Smooth muscle cell (in vitro differentiated cells): Measurements from ENCODE around the gene SH3TC1. TPM values are rescaled to one million over a fixed set of nuclear protein-coding genes. Genes with fewer than 3 reads are reported as not detected.

ENCODE experiments used
- DNase-seq: peaks from one replicate; lab custom pipeline; 2025; ENCODE audit not compliant: unreplicated experiment; lab: John Stamatoyannopoulos, UW
- H2AFZ ChIP-seq: fragments of 200-600 bp; sonication (generic); 2 replicates; pipeline ENCODE4 v1.6.0; 2016; ENCODE audit warnings: antibody characterized with exemption, low read depth, mild to moderate bottlenecking
- H3F3A ChIP-seq: fragments of 200-600 bp; sonication (generic); 2 replicates; pipeline ENCODE4 v1.6.0; 2017; ENCODE audit warnings: antibody characterized with exemption, low read depth
- H3K27ac ChIP-seq: fragments of 200-600 bp; sonication (generic); 2 replicates; pipeline ENCODE4 v1.5.1; 2016; ENCODE audit warnings: low read depth, mild to moderate bottlenecking
- H3K27me3 ChIP-seq: fragments of 200-600 bp; sonication (generic); 2 replicates; pipeline ENCODE4 v1.6.1; 2016; ENCODE audit warnings: low read depth, mild to moderate bottlenecking
- H3K36me3 ChIP-seq: fragments of 200-600 bp; sonication (generic); 2 replicates; pipeline ENCODE4 v1.5.1; 2016; ENCODE audit warnings: low read depth
- H3K4me1 ChIP-seq: fragments of 200-600 bp; sonication (generic); 2 replicates; pipeline ENCODE4 v1.5.1; 2016; ENCODE audit warnings: low read depth
- H3K4me2 ChIP-seq: fragments of 200-600 bp; sonication (generic); 2 replicates; pipeline ENCODE4 v1.6.0; 2016; ENCODE audit warnings: mild to moderate bottlenecking
- H3K4me3 ChIP-seq: fragments of 200-600 bp; sonication (generic); 2 replicates; pipeline ENCODE4 v1.5.1; 2016; ENCODE audit warnings: mild to moderate bottlenecking
- H3K79me2 ChIP-seq: fragments of 200-600 bp; sonication (generic); 2 replicates; pipeline ENCODE4 v1.6.0; 2016; ENCODE audit warnings: low read depth, mild to moderate bottlenecking
- H3K9ac ChIP-seq: fragments of 200-600 bp; sonication (generic); 2 replicates; pipeline ENCODE4 v1.6.0; 2016; ENCODE audit warnings: low read depth
- H3K9me3 ChIP-seq: fragments of 200-600 bp; sonication (generic); replicated peaks from 2 replicates; pipeline ENCODE4 v1.5.1; 2016; ENCODE audit warnings: low read depth
- H4K20me1 ChIP-seq: fragments of 200-600 bp; sonication (generic); 2 replicates; pipeline ENCODE4 v1.6.0; 2016; ENCODE audit warnings: low read depth
- WGBS: methylation state at CpG from one replicate; pipeline ENCODE4 v1.1.7; 2016; ENCODE audit warnings: low lambda C conversion rate; 5-methylcytosine and 5-hydroxymethylcytosine counted together
- polyA plus RNA-seq: library from polyadenylated mRNA; unstranded; fragments of >200 nt; fragmentation: Nextera tagmentation; extraction: Ambion mirVana; gene quantifications from 2 replicates; pipeline ENCODE4 v1.2.1, GENCODE V29; 2016
- total RNA-seq: library from RNA; depleted of rRNA; stranded (reverse); fragments of >200 nt; gene quantifications from 2 replicates; pipeline ENCODE4 v1.2.3, GENCODE V29; 2014
- TF ChIP-seq, protein P1 (sequence below): fragments of 200-600 bp; sonication (generic); IDR thresholded peaks from 2 replicates; pipeline ENCODE4 v1.5.1; 2017; ENCODE audit warnings: borderline replicate concordance, mild to moderate bottlenecking, antibody characterized with exemption; ENCODE audit not compliant: insufficient read depth, poor library complexity, severe bottlenecking

The SH3TC1 gene
- total and polyA plus RNA-seq, 2 experiments from 2014 or later, result 7.8 to 17.7 TPM

DNA sequence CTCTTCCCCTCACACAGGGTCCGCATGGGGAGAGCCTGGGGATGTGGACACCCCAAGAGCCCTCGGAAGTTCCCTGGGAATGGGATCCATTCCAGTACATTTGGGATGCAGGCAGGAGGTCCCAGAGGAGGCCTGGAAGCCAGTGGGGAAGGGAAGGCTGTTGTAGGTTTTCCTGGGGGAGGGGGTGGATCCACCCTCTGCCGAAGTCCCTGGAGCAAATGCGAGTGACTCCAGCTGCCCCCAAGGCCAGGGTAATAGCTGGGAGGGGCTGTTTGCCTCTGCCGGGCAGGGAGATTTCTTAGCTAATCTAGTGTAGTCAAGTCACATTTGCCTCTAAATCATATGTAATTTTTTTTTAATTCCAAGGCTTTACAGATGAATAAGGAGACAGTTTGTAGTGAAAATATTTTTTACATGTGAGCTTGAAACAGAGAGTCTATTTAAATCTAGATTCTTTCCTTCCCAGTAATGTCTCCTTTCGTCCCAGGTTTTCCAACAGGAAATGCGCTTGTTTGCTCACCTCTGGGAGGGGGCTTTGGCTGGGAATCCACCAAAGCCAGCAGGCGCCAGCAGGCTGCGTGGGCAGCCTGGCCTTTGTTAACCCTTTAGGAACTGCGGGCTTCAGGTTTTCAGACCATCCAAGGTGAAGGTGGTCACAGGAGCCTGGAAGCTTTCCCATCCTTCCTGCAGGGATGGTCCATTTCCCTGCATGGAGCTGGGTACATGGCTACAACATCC lies 26.8 kb downstream of the SH3TC1 start:
- Histone ChIP-seq H3K36me3 (no peaks in the 10 kb centered on the region), H3K4me2 (peak overlapping the region; percentile 37)

DNA sequence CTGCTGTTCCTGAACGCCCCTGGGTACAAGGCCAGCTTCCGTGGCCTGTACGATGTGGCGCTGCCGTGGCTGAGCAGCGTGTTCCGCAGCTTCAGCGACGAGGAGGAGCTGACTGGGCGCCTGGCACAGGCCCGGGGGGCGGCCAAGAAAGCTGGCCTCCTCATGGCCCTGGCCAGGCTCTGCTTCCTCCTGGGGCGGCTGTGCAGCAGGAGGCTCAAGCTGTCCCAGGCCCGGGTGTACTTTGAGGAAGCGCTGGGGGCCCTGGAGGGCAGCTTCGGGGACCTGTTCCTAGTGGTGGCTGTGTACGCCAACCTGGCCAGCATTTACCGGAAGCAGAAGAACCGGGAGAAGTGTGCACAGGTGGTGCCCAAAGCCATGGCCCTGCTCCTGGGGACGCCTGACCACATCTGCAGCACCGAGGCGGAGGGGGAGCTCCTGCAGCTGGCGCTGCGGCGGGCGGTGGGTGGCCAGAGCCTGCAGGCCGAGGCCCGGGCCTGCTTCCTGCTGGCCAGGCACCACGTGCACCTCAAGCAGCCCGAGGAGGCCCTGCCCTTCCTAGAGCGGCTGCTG lies 28.2 kb downstream of the SH3TC1 start:
- WGBS, result 95% methylated on average over 31 of the region's 31 CpGs
- Histone ChIP-seq H3K4me2 (no peak overlapping the region), H3K36me3 (no peaks in the 10 kb centered on the region), H3K79me2 (no peaks in the 10 kb centered on the region), H3K4me1 (peaks cover 12% of the 10 kb centered on the region), H4K20me1 (no peaks in the 10 kb centered on the region), H2AFZ (no peak overlapping the region), H3K4me3 (no peak overlapping the region), H3F3A (no peaks in the 10 kb centered on the region), H3K27me3 (no peaks in the 10 kb centered on the region), H3K9me3 (no peaks in the 10 kb centered on the region), H3K27ac (no peak overlapping the region), H3K9ac (no peak overlapping the region)
- no peak for DNase-seq
- TF ChIP-seq, protein P1, sequence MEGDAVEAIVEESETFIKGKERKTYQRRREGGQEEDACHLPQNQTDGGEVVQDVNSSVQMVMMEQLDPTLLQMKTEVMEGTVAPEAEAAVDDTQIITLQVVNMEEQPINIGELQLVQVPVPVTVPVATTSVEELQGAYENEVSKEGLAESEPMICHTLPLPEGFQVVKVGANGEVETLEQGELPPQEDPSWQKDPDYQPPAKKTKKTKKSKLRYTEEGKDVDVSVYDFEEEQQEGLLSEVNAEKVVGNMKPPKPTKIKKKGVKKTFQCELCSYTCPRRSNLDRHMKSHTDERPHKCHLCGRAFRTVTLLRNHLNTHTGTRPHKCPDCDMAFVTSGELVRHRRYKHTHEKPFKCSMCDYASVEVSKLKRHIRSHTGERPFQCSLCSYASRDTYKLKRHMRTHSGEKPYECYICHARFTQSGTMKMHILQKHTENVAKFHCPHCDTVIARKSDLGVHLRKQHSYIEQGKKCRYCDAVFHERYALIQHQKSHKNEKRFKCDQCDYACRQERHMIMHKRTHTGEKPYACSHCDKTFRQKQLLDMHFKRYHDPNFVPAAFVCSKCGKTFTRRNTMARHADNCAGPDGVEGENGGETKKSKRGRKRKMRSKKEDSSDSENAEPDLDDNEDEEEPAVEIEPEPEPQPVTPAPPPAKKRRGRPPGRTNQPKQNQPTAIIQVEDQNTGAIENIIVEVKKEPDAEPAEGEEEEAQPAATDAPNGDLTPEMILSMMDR, result no peak

More for the DNA sequence above, 26.8 kb downstream of the SH3TC1 start:
- Histone ChIP-seq H3K9me3 (no peaks in the 10 kb centered on the region), H3K79me2 (no peaks in the 10 kb centered on the region), H4K20me1 (no peaks in the 10 kb centered on the region), H3K4me3 (no peak overlapping the region), H3K4me1 (peaks cover 12% of the 10 kb centered on the region), H3K27ac (peak overlapping the region; percentile 35), H2AFZ (no peak overlapping the region), H3F3A (no peaks in the 10 kb centered on the region), H3K9ac (no peak overlapping the region), H3K27me3 (no peaks in the 10 kb centered on the region)
- 29% methylated on average over 10 of the region's 10 CpGs for WGBS
- no peak for DNase-seq
- TF ChIP-seq, protein P1, result no peak

DNA sequence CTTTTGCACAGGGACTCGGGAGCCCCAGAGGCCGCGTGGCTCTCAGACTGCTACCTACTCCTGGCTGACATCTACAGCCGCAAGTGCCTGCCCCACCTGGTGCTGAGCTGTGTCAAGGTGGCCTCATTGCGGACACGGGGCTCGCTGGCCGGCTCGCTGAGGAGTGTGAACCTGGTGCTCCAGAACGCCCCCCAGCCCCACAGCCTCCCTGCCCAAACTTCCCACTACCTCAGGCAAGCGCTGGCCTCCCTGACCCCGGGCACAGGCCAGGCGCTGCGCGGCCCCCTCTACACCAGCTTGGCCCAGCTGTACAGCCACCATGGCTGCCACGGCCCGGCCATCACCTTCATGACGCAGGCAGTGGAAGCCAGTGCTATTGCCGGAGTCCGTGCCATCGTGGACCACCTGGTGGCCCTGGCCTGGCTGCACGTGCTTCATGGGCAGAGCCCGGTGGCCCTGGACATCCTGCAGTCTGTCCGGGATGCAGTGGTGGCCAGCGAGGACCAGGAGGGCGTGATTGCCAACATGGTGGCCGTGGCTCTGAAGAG lies 28.8 kb downstream of the SH3TC1 start:
- Histone ChIP-seq H4K20me1 (no peaks in the 10 kb centered on the region), H3K27me3 (no peaks in the 10 kb centered on the region), H3K9me3 (no peaks in the 10 kb centered on the region), H3K4me3 (no peak overlapping the region), H2AFZ (no peak overlapping the region), H3K79me2 (no peaks in the 10 kb centered on the region), H3K9ac (no peak overlapping the region), H3K36me3 (no peaks in the 10 kb centered on the region), H3K4me2 (no peak overlapping the region), H3K4me1 (peaks cover 12% of the 10 kb centered on the region), H3K27ac (no peak overlapping the region), H3F3A (no peaks in the 10 kb centered on the region)
- WGBS, result 98% methylated on average over 25 of the region's 27 CpGs
- TF ChIP-seq, protein P1, result no peak
- DNase-seq, result no peak
